Activated naive CD4-positive, alpha-beta T cell treated with anti-CD3 and anti-CD28 coated beads, Interleukin-2, amount 50 U/mL, for 72 hours (primary cell): ENCODE results near the gene CDH9. TPM values are rescaled to one million over a fixed set of nuclear protein-coding genes. Genes with fewer than 3 reads are reported as not detected.
A peak's percentile ranks its signal among the peaks of the same experiment; 100 is the strongest.
"Not testable (repeated sequence)": the region's sequence is repeated elsewhere in the genome, so short reads cannot be mapped to it uniquely, and the experiment has no call there.

ENCODE experiments used
- ATAC-seq, 2 donors: fragments of 150-1000 bp; cut with Tn5 transposase; 2 replicates each; pipeline ENCODE4 v1.10.0; 2021; ENCODE audit warnings: mild to moderate bottlenecking in 2 of 2, moderate library complexity in 2 of 2
- DNase-seq, 2 donors: peaks; one replicate each; pipeline ENCODE4 v3.0.0; 2021 to 2022; ENCODE audit warnings: low spot score in 2 of 2
- H3K27ac Mint-ChIP-seq, 2 donors: one replicate each; pipeline ENCODE4 v1.8.0; 2022; ENCODE audit warnings: mild to moderate bottlenecking in 2 of 2, mixed read lengths in 2 of 2
- H3K36me3 Mint-ChIP-seq, 2 donors: one replicate each; pipeline ENCODE4 v1.8.0; 2022; ENCODE audit warnings: mixed read lengths in 2 of 2
- H3K9me3 Mint-ChIP-seq, 2 donors: one replicate each; pipeline ENCODE4 v1.8.0; 2022; ENCODE audit warnings: mixed read lengths in 2 of 2
- total RNA-seq, 2 donors: library from RNA; stranded (reverse); gene quantifications; one replicate each; pipeline ENCODE4 v1.2.3, GENCODE V29; 2022

Gene CDH9
- total RNA-seq, 2 donors from 2014 or later = not detected

DNA sequence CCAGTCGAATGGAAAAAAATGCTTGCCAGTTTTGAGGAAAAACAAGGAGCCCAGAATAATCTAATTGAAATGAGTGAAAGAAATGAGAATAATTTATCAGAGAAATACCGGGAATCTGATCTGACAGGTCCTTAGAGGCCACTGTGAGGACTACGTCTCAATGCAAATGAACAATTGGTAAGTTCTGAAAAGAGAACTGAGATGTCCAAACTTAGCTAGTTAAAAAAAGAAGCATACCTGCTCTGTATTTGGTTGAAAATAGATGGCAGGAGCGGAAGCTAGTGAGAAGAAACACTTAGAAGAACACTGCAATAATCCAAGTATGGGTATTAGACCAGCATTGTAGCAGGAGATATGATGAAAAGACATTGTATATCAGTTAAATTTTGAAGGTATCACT, 161.2 kb downstream of the CDH9 start:
- Mint-ChIP-seq H3K36me3 (no peaks in the 10 kb centered on the region), H3K9me3 (peaks cover 16 to 18% of the 10 kb centered on the region in 2 donors), H3K27ac (no peak overlapping the region)
- no peak for ATAC-seq
- no peak for DNase-seq

DNA sequence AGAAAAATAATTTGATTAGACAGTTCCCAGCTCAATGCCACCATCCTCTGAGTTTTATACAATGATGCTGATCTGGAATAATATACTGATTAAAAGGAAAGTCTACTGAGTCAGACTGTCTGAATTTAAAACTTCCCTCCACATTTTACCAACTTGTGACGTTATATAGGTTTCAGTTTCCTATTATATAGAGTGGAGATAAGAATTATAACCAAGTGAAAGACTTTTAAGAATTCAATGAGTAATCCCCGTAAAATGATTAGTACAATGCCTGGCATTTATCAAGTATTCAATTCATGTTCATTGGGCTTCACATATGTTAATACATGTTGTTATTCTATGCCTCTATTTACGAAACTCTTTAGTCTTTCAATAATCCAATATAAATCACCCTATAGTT, 166.0 kb downstream of the CDH9 start:
- H3K27ac Mint-ChIP-seq = no peak overlapping the region
- no peaks in the 10 kb centered on the region for H3K36me3 Mint-ChIP-seq
- H3K9me3 Mint-ChIP-seq = peaks cover 6 to 10% of the 10 kb centered on the region in 2 donors
- ATAC-seq = no peak
- DNase-seq = no peak

DNA sequence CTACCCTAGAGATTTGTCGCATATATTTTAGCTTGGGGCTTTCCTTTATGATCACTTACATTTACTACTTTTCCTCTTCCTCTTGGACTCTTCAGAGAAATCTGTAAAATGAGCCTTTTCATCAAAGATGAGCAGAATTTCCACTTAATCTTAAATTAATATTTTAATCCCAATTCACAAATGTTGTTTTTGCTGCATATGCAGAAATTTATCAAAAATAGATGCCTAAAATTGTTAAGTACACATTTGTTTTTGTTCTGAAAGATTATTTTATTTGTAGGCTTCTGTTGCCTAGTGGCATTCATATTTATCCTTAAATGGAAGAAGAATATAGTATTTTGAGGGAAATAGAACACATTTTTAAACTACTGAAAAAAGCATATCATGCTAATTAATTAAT, 168.6 kb downstream of the CDH9 start:
- no peaks in the 10 kb centered on the region for H3K36me3 Mint-ChIP-seq
- peaks cover 12 to 16% of the 10 kb centered on the region in 2 donors for H3K9me3 Mint-ChIP-seq
- no peak for ATAC-seq
- DNase-seq = no peak
- no peak overlapping the region for H3K27ac Mint-ChIP-seq

DNA sequence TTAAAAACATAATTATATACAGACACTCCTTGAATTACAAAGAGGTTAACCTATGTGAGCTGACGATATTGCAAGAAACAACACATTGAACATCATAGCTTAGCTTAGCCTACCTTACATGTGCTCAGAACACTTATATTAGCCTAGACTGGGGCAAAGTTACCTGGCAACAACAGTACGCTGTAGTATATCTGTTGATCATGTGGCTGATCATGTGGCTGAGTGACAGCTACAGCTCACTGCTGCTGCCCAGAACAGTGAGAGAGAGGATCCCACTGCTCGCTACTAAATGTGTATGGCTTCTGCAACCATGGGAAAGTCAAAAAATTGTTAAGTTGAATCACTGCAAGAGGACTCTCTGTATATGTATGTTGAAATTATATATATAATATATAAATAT, 169.9 kb downstream of the CDH9 start:
- H3K36me3 Mint-ChIP-seq = no peaks in the 10 kb centered on the region
- ATAC-seq = no peak

DNA sequence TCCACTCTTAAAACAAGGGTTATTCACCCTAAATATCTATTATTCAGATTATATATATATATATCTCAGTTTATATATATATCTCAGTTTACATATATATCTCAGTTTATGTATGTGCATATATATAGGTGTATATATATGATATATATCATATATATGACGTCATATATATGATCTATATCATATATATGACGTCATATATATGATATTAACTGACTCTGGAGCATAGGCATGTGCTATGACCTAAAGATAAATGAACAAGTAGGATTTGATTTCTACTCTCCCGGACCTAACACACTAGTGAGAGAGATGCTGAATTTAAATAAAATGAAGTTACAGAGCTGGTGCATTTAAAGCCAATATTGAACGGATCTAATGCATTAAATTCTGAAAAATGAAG, 174.3 kb downstream of the CDH9 start:
- DNase-seq (no peak), ATAC-seq (no peak)
- H3K27ac Mint-ChIP-seq = no peak overlapping the region
- H3K36me3 Mint-ChIP-seq = no peaks in the 10 kb centered on the region
- peaks cover 18 to 20% of the 10 kb centered on the region in 2 donors for H3K9me3 Mint-ChIP-seq

More for the DNA sequence above, 169.9 kb downstream of the CDH9 start:
- no peak for DNase-seq
- Mint-ChIP-seq H3K9me3 (peaks cover 12 to 13% of the 10 kb centered on the region in 2 donors), H3K27ac (no peak overlapping the region)

DNA sequence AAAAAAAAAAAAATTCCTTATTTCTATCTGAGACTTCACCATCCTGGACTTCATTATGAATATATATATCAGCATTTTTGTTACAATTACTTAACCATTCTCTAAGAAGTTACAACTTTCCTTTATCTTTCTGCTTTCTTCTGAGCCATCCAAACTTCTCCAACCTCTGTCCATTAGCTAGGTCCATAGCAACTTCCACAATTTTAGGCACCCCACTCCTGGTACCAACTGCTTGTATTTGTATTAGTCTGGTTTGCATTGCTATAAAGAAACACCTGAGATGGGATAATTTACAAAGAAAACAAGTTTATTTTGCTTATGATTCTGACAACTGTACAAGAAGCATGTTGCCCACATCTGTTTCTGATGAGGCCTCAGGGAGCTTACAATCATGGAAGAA, 182.1 kb downstream of the CDH9 start:
- Mint-ChIP-seq H3K27ac (no peak overlapping the region), H3K9me3 (peaks cover 41 to 43% of the 10 kb centered on the region in 2 donors), H3K36me3 (no peaks in the 10 kb centered on the region)
- DNase-seq (no peak), ATAC-seq (no peak)

DNA sequence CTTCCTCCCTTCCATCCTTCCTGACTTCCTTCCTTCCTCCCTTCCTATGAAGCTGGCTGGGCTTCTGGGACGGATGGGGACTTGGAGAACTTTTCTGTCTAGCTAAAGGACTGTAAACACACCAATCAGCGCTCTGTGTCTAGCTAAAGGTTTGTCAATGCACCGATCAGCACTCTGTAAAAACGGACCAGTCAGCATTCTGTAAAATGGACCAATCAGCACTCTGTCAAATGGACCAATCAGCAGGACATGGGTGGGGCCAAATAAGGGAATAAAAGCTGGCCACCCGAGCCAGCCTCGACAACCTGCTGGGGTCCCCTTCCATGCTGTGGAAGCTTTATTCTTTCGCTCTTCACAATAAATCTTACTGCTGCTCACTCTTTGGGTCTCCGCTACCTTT, 185.9 kb downstream of the CDH9 start:
- ATAC-seq, DNase-seq, H3K27ac Mint-ChIP-seq, H3K36me3 Mint-ChIP-seq: not testable (repeated sequence)
- peaks cover 36 to 40% of the 10 kb centered on the region in 2 donors for H3K9me3 Mint-ChIP-seq

DNA sequence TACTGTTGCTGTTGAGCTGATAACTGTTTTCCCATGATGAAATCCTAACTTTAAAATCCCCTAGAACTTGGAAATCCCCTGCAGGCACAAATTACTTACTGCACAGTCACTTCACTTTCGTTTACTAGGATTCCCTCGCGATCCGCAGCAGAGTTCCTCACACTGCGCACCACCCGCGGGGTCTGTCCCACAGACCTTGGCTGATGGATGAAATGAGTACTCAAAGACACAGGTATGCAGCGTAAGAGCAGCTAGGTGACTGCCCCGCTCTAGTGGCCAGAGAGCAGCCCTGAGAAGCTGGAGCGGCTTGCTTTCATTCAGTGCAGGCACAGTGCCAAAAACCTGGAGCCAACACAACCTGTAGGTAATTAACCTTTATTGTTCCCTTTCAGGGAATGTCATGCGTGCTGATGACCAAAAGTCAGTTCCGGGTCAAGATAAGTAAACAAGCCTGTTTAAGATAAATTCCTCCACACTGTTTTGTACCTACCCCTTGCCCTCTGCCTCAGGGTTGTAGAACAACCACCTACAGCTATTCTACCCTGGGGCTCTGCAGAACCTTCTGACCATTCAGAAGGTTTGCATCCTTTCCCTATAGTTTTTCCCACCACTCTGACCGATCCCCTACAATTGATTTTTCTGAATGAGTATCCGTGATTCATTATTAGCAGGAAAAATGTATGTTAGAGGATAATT, 191.2 kb downstream of the CDH9 start:
- Mint-ChIP-seq H3K9me3 (peaks cover 17 to 21% of the 10 kb centered on the region in 2 donors), H3K27ac (no peak overlapping the region), H3K36me3 (no peaks in the 10 kb centered on the region)
- ATAC-seq (no peak), DNase-seq (no peak)

DNA sequence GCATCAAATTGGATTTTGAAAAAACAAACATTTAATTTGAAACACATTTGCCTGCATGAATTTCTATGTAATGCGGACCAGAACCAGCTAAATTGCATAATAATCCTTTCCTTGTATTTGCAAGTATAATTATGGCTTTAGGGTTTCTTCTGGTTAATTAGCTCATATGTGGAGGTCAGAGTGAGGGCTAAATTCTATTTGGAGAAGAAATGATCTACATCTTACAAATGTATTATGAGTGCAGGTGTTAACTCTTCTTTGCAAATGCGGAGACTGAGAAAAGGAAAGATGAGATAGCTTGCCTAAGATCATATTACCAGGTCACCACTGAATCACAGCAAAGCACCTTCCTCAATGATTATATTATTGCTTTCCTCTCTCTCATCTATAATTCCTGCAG, 194.7 kb downstream of the CDH9 start:
- Mint-ChIP-seq H3K36me3 (no peaks in the 10 kb centered on the region), H3K9me3 (peaks cover 17 to 19% of the 10 kb centered on the region in 2 donors), H3K27ac (no peak overlapping the region)
- no peak for ATAC-seq
- DNase-seq = no peak

DNA sequence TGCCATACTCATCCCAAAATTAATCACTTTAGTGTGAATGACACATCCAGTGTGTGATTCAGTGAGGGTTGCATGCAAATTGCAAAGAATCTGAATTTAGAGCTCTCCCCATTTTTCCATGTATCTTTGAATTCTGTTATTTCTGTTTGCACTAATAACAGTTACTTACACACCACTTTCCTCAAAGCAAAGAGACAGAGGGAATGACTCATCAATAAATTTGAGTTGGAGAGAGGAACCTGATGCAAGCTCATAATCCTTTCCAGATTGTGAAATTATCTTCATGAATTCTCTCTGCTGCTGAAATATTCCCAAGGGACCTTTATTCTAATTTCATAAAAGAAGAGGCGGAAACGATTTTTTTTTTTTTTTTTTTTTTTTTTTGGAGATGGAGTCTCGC, 204.8 kb downstream of the CDH9 start:
- no peak for ATAC-seq
- H3K36me3 Mint-ChIP-seq = peaks cover 0 to 4% of the 10 kb centered on the region in 2 donors
- H3K9me3 Mint-ChIP-seq = peaks cover 0 to 18% of the 10 kb centered on the region in 2 donors
- peak overlapping the region in 1 of 2 donors; percentile 72 for H3K27ac Mint-ChIP-seq
- no peak for DNase-seq
